ENCODE measurements around the gene DNAJC10.
"Not testable (repeated sequence)": the region's sequence is repeated elsewhere in the genome, so short reads cannot be mapped to it uniquely, and the experiment has no call there.

DNAJC10 gene

GRCh38 chr2:182782686-182783085, 66.6 kb downstream of the DNAJC10 start:
- H3K4me3 ChIP-seq (ENCODE audit: low read depth, low read length); H3K27ac ChIP-seq (ENCODE audit: low read depth, low read length); H3K9ac ChIP-seq (ENCODE audit: low read depth, low read length); H3K9me3 ChIP-seq (ENCODE audit: control insufficient read depth, insufficient read depth, low read length); H3K4me1 ChIP-seq (ENCODE audit: control insufficient read depth, insufficient read depth, low read length); H3K27me3 ChIP-seq (ENCODE audit: control insufficient read depth, insufficient read depth, low read length): not testable (repeated sequence)
- H3K36me3 ChIP-seq (ENCODE audit: control insufficient read depth, insufficient read depth, low read length) = peaks cover 24% of the 10 kb centered on the region

DNA sequence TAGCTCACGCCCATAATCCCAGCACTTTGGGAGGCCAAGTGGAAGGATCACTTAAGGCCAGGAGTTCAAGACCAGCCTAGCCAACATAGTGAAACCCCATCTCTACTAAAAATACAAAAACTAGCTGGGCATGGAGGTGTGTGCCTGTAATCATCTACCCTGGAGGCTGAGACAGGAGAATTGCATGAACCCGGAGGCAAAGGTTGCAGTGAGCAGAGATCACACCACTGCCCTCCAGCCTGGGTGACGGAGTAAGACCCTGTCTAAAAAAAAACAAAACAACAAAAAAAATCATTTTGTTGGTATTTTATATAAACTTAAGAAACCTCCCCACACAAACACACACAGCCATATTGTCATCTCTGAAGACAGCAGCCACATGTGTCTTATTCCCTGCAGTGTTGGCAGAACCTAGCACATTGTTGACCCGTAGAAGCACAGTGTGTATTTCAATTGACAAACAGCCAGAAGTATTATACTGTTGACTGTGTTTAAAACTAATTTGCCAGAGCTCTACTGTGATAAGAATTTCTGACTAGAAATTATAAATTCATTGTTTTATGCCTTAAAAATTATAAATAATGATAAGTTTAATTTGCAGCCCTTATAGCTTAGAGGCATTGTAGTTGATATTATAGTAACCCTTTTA, 68.1 kb downstream of the DNAJC10 start:
- peaks cover 10% of the 10 kb centered on the region for H3K36me3 ChIP-seq (ENCODE audit: control insufficient read depth, insufficient read depth, low read length)
- no peak overlapping the region for H3K9ac ChIP-seq (ENCODE audit: low read depth, low read length)
- no peaks in the 10 kb centered on the region for H3K4me1 ChIP-seq (ENCODE audit: control insufficient read depth, insufficient read depth, low read length)
- no peak overlapping the region for H3K27ac ChIP-seq (ENCODE audit: low read depth, low read length)
- no peaks in the 10 kb centered on the region for H3K9me3 ChIP-seq (ENCODE audit: control insufficient read depth, insufficient read depth, low read length)
- H3K27me3 ChIP-seq (ENCODE audit: control insufficient read depth, insufficient read depth, low read length) = no peaks in the 10 kb centered on the region
- H3K4me3 ChIP-seq (ENCODE audit: low read depth, low read length) = no peak overlapping the region

GRCh38 chr2:182784777-182785176, 68.7 kb downstream of the DNAJC10 start:
- Histone ChIP-seq H3K9me3 (ENCODE audit: control insufficient read depth, insufficient read depth, low read length) (no peaks in the 10 kb centered on the region), H3K9ac (ENCODE audit: low read depth, low read length) (no peak overlapping the region), H3K4me3 (ENCODE audit: low read depth, low read length) (no peak overlapping the region), H3K27ac (ENCODE audit: low read depth, low read length) (no peak overlapping the region), H3K36me3 (ENCODE audit: control insufficient read depth, insufficient read depth, low read length) (peaks cover 9% of the 10 kb centered on the region), H3K27me3 (ENCODE audit: control insufficient read depth, insufficient read depth, low read length) (no peaks in the 10 kb centered on the region), H3K4me1 (ENCODE audit: control insufficient read depth, insufficient read depth, low read length) (no peaks in the 10 kb centered on the region)

DNA sequence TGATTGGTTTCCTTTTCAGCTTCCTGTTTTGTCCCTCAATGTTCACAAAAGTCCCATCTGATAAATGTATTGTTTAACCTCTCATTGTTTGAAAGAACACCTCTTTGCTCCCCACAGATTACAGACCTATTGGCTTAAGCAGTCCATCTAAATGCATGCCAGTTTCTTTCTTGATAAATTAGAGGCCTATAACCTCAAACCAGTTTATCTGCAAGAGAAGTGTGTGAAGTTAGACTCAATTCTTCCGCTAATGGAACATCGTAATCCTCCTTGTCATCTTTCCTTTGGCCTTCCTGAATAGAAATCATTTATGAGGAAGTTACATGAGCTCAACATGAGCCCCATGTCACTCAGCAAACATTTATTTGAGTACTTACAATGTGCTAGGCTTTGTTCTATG, 76.4 kb downstream of the DNAJC10 start:
- Histone ChIP-seq H3K4me3 (ENCODE audit: low read depth, low read length) (no peak overlapping the region), H3K36me3 (ENCODE audit: control insufficient read depth, insufficient read depth, low read length) (no peaks in the 10 kb centered on the region), H3K9ac (ENCODE audit: low read depth, low read length) (no peak overlapping the region), H3K27ac (ENCODE audit: low read depth, low read length) (no peak overlapping the region), H3K4me1 (ENCODE audit: control insufficient read depth, insufficient read depth, low read length) (no peaks in the 10 kb centered on the region; the same call in 1 of the 2 replicates), H3K27me3 (ENCODE audit: control insufficient read depth, insufficient read depth, low read length) (no peaks in the 10 kb centered on the region), H3K9me3 (ENCODE audit: control insufficient read depth, insufficient read depth, low read length) (no peaks in the 10 kb centered on the region)

DNA sequence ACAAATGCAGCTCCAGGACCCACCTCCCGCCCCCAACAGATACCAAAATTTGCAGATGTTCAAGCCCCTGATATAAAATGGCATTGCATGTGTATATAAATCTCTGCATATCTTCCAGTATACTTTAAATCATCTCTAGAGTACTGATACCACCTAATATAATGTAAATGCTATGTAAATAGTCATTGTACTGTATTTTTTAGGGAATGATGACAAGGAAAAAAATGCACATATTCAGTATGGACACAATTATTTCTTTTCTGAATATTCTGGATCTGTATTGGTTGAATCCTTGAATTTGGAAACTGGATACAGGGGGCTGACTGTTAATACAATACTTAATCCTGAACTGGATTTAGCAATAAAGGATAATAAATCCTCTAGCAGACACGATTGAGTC, 82.7 kb downstream of the DNAJC10 start:
- Histone ChIP-seq H3K4me1 (ENCODE audit: control insufficient read depth, insufficient read depth, low read length) (no peaks in the 10 kb centered on the region), H3K27ac (ENCODE audit: low read depth, low read length) (no peak overlapping the region), H3K4me3 (ENCODE audit: low read depth, low read length) (no peak overlapping the region), H3K36me3 (ENCODE audit: control insufficient read depth, insufficient read depth, low read length) (no peaks in the 10 kb centered on the region), H3K9me3 (ENCODE audit: control insufficient read depth, insufficient read depth, low read length) (no peaks in the 10 kb centered on the region), H3K9ac (ENCODE audit: low read depth, low read length) (no peak overlapping the region), H3K27me3 (ENCODE audit: control insufficient read depth, insufficient read depth, low read length) (no peaks in the 10 kb centered on the region)

GRCh38 chr2:182804128-182804527, 88.1 kb downstream of the DNAJC10 start:
- no peaks in the 10 kb centered on the region for H3K4me1 ChIP-seq (ENCODE audit: control insufficient read depth, insufficient read depth, low read length)
- H3K9me3 ChIP-seq (ENCODE audit: control insufficient read depth, insufficient read depth, low read length) = no peaks in the 10 kb centered on the region
- no peak overlapping the region for H3K4me3 ChIP-seq (ENCODE audit: low read depth, low read length)
- H3K27me3 ChIP-seq (ENCODE audit: control insufficient read depth, insufficient read depth, low read length) = no peaks in the 10 kb centered on the region
- no peaks in the 10 kb centered on the region for H3K36me3 ChIP-seq (ENCODE audit: control insufficient read depth, insufficient read depth, low read length)
- H3K9ac ChIP-seq (ENCODE audit: low read depth, low read length) = no peak overlapping the region
- H3K27ac ChIP-seq (ENCODE audit: low read depth, low read length) = no peak overlapping the region

DNA sequence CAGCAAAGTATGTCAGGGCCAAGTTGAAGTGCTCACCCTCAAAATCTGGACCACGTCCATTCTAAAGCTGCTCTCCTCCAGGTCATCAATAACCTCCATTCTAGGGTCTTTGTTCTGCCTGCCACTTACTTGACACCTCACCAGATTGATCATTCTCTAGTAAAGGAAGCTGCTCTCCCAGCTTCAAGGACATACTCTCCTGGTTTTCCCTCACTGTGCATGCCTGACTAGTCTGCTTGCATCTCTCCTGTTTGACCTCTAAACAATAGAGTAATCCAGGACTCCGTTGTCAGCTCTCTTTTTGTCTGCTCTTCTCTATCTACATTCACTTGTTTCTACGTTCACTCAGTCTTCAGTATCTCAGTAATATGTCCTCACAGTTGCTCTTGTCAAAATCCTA, 91.3 kb downstream of the DNAJC10 start:
- Histone ChIP-seq H3K27me3 (ENCODE audit: control insufficient read depth, insufficient read depth, low read length) (no peaks in the 10 kb centered on the region), H3K4me1 (ENCODE audit: control insufficient read depth, insufficient read depth, low read length) (no peaks in the 10 kb centered on the region), H3K27ac (ENCODE audit: low read depth, low read length) (no peak overlapping the region), H3K4me3 (ENCODE audit: low read depth, low read length) (no peak overlapping the region), H3K36me3 (ENCODE audit: control insufficient read depth, insufficient read depth, low read length) (no peaks in the 10 kb centered on the region), H3K9me3 (ENCODE audit: control insufficient read depth, insufficient read depth, low read length) (no peaks in the 10 kb centered on the region), H3K9ac (ENCODE audit: low read depth, low read length) (no peak overlapping the region)

- no peak overlapping the region for H3K27ac ChIP-seq (ENCODE audit: low read depth, low read length)
- H3K4me1 ChIP-seq (ENCODE audit: control insufficient read depth, insufficient read depth, low read length) = no peaks in the 10 kb centered on the region
- no peaks in the 10 kb centered on the region for H3K9me3 ChIP-seq (ENCODE audit: control insufficient read depth, insufficient read depth, low read length)
- no peak overlapping the region for H3K9ac ChIP-seq (ENCODE audit: low read depth, low read length)
- H3K36me3 ChIP-seq (ENCODE audit: control insufficient read depth, insufficient read depth, low read length) = no peaks in the 10 kb centered on the region
- no peaks in the 10 kb centered on the region for H3K27me3 ChIP-seq (ENCODE audit: control insufficient read depth, insufficient read depth, low read length)
- no peak overlapping the region for H3K4me3 ChIP-seq (ENCODE audit: low read depth, low read length)
These were observed 94.0 kb downstream of the DNAJC10 start for GRCh38 chr2:182810087-182810486.

DNA sequence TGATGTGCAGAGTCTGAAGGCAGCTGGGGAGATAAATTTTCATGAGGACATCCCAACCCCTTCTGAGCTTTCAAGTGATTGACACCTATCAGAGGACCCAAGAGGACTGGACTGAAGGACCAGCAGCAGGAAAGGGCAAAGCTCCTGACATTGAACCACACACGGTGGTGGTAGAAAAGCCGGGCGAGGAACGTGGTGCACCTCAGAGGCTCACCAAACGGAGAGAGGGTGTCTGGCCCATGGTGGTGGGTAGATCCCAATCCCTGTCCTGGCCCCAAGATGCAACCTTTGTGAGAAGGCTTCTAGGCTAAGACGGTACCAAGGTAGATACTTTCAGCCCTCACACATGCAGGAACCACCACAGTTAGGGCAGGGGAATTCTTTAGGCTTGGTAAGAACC, 98.3 kb downstream of the DNAJC10 start:
- Histone ChIP-seq H3K36me3 (ENCODE audit: control insufficient read depth, insufficient read depth, low read length) (no peaks in the 10 kb centered on the region), H3K9ac (ENCODE audit: low read depth, low read length) (no peak overlapping the region), H3K4me3 (ENCODE audit: low read depth, low read length) (no peak overlapping the region), H3K4me1 (ENCODE audit: control insufficient read depth, insufficient read depth, low read length) (peaks cover 30% of the 10 kb centered on the region), H3K27me3 (ENCODE audit: control insufficient read depth, insufficient read depth, low read length) (no peaks in the 10 kb centered on the region), H3K9me3 (ENCODE audit: control insufficient read depth, insufficient read depth, low read length) (no peaks in the 10 kb centered on the region), H3K27ac (ENCODE audit: low read depth, low read length) (no peak overlapping the region)

DNA sequence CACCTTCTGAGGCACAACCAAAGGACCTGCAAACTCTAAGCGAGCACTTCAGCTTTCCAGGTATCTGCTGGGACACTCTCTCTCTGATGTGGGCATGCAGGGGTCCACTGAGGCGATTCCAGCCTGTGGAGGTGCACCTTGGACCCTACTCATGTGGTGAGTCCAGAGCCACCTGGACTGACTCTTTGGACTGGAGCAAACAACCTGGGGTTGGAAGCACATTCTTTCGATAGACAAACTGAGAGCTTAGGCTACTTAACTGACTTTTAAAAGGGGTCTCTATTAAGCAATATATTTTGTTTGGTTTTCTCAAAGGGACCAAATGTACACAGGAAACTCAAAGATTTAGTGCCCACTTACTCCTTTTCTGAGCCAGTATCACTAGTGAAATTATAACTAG, 98.7 kb downstream of the DNAJC10 start:
- no peak overlapping the region for H3K4me3 ChIP-seq (ENCODE audit: low read depth, low read length)
- H3K9me3 ChIP-seq (ENCODE audit: control insufficient read depth, insufficient read depth, low read length) = no peaks in the 10 kb centered on the region
- H3K27ac ChIP-seq (ENCODE audit: low read depth, low read length) = no peak overlapping the region
- H3K36me3 ChIP-seq (ENCODE audit: control insufficient read depth, insufficient read depth, low read length) = no peaks in the 10 kb centered on the region
- H3K27me3 ChIP-seq (ENCODE audit: control insufficient read depth, insufficient read depth, low read length) = no peaks in the 10 kb centered on the region
- peaks cover 34% of the 10 kb centered on the region for H3K4me1 ChIP-seq (ENCODE audit: control insufficient read depth, insufficient read depth, low read length)
- no peak overlapping the region for H3K9ac ChIP-seq (ENCODE audit: low read depth, low read length)

GRCh38 chr2:182816866-182817265, 100.8 kb downstream of the DNAJC10 start:
- H3K9ac ChIP-seq (ENCODE audit: low read depth, low read length) = no peak overlapping the region
- peaks cover 37% of the 10 kb centered on the region for H3K4me1 ChIP-seq (ENCODE audit: control insufficient read depth, insufficient read depth, low read length)
- no peaks in the 10 kb centered on the region for H3K9me3 ChIP-seq (ENCODE audit: control insufficient read depth, insufficient read depth, low read length)
- H3K27me3 ChIP-seq (ENCODE audit: control insufficient read depth, insufficient read depth, low read length) = no peaks in the 10 kb centered on the region
- no peaks in the 10 kb centered on the region for H3K36me3 ChIP-seq (ENCODE audit: control insufficient read depth, insufficient read depth, low read length)
- no peak overlapping the region for H3K4me3 ChIP-seq (ENCODE audit: low read depth, low read length)
- no peak overlapping the region for H3K27ac ChIP-seq (ENCODE audit: low read depth, low read length)

DNA sequence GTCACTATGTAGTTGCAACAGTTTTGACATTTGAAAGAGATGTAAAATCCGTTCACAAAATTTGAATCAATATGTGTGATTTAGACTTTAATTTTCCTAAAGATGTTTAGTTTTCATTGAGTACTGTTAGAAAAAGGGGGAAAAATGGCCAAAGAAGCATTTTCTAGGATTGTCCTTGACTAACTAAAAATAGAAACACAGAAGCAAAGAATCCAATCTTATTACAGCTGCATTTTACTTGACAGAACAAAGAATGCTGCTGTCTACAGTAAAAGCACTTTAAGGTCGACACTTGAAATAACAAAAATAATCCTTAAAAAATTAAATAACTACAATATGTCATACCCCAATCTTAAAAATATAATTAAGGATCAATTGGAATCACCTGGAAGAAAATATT, 101.5 kb downstream of the DNAJC10 start:
- H3K9ac ChIP-seq (ENCODE audit: low read depth, low read length) = no peak overlapping the region
- H3K36me3 ChIP-seq (ENCODE audit: control insufficient read depth, insufficient read depth, low read length) = no peaks in the 10 kb centered on the region
- H3K4me3 ChIP-seq (ENCODE audit: low read depth, low read length) = no peak overlapping the region
- H3K27ac ChIP-seq (ENCODE audit: low read depth, low read length) = no peak overlapping the region
- no peaks in the 10 kb centered on the region for H3K27me3 ChIP-seq (ENCODE audit: control insufficient read depth, insufficient read depth, low read length)
- H3K9me3 ChIP-seq (ENCODE audit: control insufficient read depth, insufficient read depth, low read length) = no peaks in the 10 kb centered on the region
- peaks cover 37% of the 10 kb centered on the region for H3K4me1 ChIP-seq (ENCODE audit: control insufficient read depth, insufficient read depth, low read length)

Measured in HUES48 (cell line).